H9 (cell line): ENCODE data around the gene MOCOS. TPM values are rescaled to one million over a fixed set of nuclear protein-coding genes. Genes with fewer than 3 reads are reported as not detected.

ENCODE experiments used
- DNase-seq: peaks from one replicate; pipeline ENCODE4 v3.0.0-alpha.2; 2017
- H2AFZ ChIP-seq: one replicate; pipeline ENCODE4 v1.6.1; 2013; ENCODE audit warnings: mild to moderate bottlenecking, low read length, control low read depth, moderate library complexity
- H2AK5ac ChIP-seq: 2 replicates; pipeline ENCODE4 v1.6.1; 2013; ENCODE audit warnings: low read length, control low read depth, mixed read lengths; ENCODE audit not compliant: insufficient read length
- H2BK120ac ChIP-seq: one replicate; pipeline ENCODE4 v1.6.1; 2013; ENCODE audit warnings: low read depth, mild to moderate bottlenecking, low read length, control low read depth, inconsistent platforms; ENCODE audit not compliant: poor library complexity, severe bottlenecking
- H2BK12ac ChIP-seq: 2 replicates; pipeline ENCODE4 v1.6.1; 2013; ENCODE audit warnings: low read length, control low read depth, mixed read lengths, low read depth; ENCODE audit not compliant: insufficient read length
- H2BK15ac ChIP-seq: 2 replicates; pipeline ENCODE4 v1.6.1; 2013; ENCODE audit warnings: low read depth, low read length, control low read depth
- H2BK20ac ChIP-seq: one replicate; pipeline ENCODE4 v1.6.1; 2013; ENCODE audit warnings: low read depth, mild to moderate bottlenecking, low read length, control low read depth, inconsistent platforms; ENCODE audit not compliant: poor library complexity, severe bottlenecking
- H2BK5ac ChIP-seq: 2 replicates; pipeline ENCODE4 v1.6.1; 2013; ENCODE audit warnings: low read length, control low read depth, mixed read lengths; ENCODE audit not compliant: insufficient read length
- H3K14ac ChIP-seq: 2 replicates; pipeline ENCODE4 v1.6.1; 2013; ENCODE audit warnings: low read length, control low read depth; ENCODE audit not compliant: insufficient read depth
- H3K18ac ChIP-seq: 2 replicates; pipeline ENCODE4 v1.6.1; 2013; ENCODE audit warnings: low read depth, mild to moderate bottlenecking, mixed read lengths, low read length, control low read depth; ENCODE audit not compliant: insufficient read length
- H3K23ac ChIP-seq: 2 replicates; pipeline ENCODE4 v1.6.1; 2013; ENCODE audit warnings: low read length, control low read depth, mixed read lengths, low read depth; ENCODE audit not compliant: insufficient read length
- H3K23me2 ChIP-seq: 2 replicates; pipeline ENCODE4 v1.6.1; 2013; ENCODE audit warnings: low read depth, mild to moderate bottlenecking, mixed read lengths, low read length, control low read depth; ENCODE audit not compliant: insufficient read length, poor library complexity, severe bottlenecking
- H3K27ac ChIP-seq: 2 replicates; pipeline ENCODE4 v1.5.1; 2013; ENCODE audit warnings: low read length, control low read depth, mixed read lengths, low read depth; ENCODE audit not compliant: insufficient read length
- H3K27me3 ChIP-seq: 2 replicates; pipeline ENCODE4 v1.6.1; 2013; ENCODE audit warnings: low read length, control low read depth, inconsistent platforms; ENCODE audit not compliant: insufficient read depth
- H3K4ac ChIP-seq: 2 replicates; pipeline ENCODE4 v1.6.1; 2013; ENCODE audit warnings: low read depth, mild to moderate bottlenecking, control low read depth, inconsistent platforms, low read length, moderate library complexity
- H3K4me1 ChIP-seq: 2 replicates; pipeline ENCODE4 v1.6.1; 2013; ENCODE audit warnings: low read length, control low read depth, inconsistent platforms; ENCODE audit not compliant: insufficient read depth
- H3K4me2 ChIP-seq: 2 replicates; pipeline ENCODE4 v1.6.1; 2013; ENCODE audit warnings: low read length, control low read depth, mixed read lengths; ENCODE audit not compliant: insufficient read length, insufficient read depth
- H3K56ac ChIP-seq: 2 replicates; pipeline ENCODE4 v1.6.1; 2013; ENCODE audit warnings: low read depth, mild to moderate bottlenecking, mixed read lengths, low read length, control low read depth; ENCODE audit not compliant: insufficient read length
- H3K79me1 ChIP-seq: 2 replicates; pipeline ENCODE4 v1.6.1; 2013; ENCODE audit warnings: low read depth, mild to moderate bottlenecking, moderate library complexity, low read length, control low read depth, inconsistent platforms; ENCODE audit not compliant: insufficient read depth, poor library complexity, severe bottlenecking
- H3K79me2 ChIP-seq: 2 replicates; pipeline ENCODE4 v1.6.1; 2013; ENCODE audit warnings: low read length, control low read depth, inconsistent platforms; ENCODE audit not compliant: insufficient read depth
- H3K9ac ChIP-seq: 2 replicates; pipeline ENCODE4 v1.6.1; 2013; ENCODE audit warnings: low read length, control low read depth, mixed read lengths; ENCODE audit not compliant: insufficient read length; ENCODE audit errors: extremely low read depth
- H3K9me3 ChIP-seq: one replicate; pipeline ENCODE4 v1.6.1; 2013; ENCODE audit warnings: low read depth, low read length, inconsistent platforms; ENCODE audit not compliant: control insufficient read depth
- H3T11ph ChIP-seq: one replicate; pipeline ENCODE4 v1.6.1; 2013; ENCODE audit warnings: mild to moderate bottlenecking, low read length, control low read depth, inconsistent platforms
- H4K20me1 ChIP-seq: one replicate; pipeline ENCODE4 v1.6.1; 2013; ENCODE audit not compliant: control insufficient read depth, insufficient read length, insufficient read depth
- H4K5ac ChIP-seq: 2 replicates; pipeline ENCODE4 v1.6.1; 2013; ENCODE audit warnings: low read depth, mild to moderate bottlenecking, mixed read lengths, low read length, control low read depth; ENCODE audit not compliant: insufficient read length
- H4K8ac ChIP-seq: replicated peaks from 2 replicates; pipeline ENCODE4 v1.6.1; 2013; ENCODE audit warnings: low read length, control low read depth, mixed read lengths, low read depth; ENCODE audit not compliant: insufficient read length
- H4K91ac ChIP-seq: 2 replicates; pipeline ENCODE4 v1.6.1; 2013; ENCODE audit warnings: low read depth, mild to moderate bottlenecking, moderate library complexity, mixed read lengths, low read length, control low read depth; ENCODE audit not compliant: insufficient read length
- H3K27ac Mint-ChIP-seq, 3 experiments: 2 replicates in 2 of 3; 3 replicates in 1 of 3; pipeline ENCODE4 v1.8.0; 2020 to 2021; ENCODE audit warnings: mixed read lengths in 3 of 3, mild to moderate bottlenecking in 1 of 3, moderate library complexity in 1 of 3
- H3K27me3 Mint-ChIP-seq: 2 replicates; pipeline ENCODE4 v1.8.0; 2021; ENCODE audit warnings: low read depth, mild to moderate bottlenecking, moderate library complexity, mixed read lengths
- H3K36me3 Mint-ChIP-seq, 3 experiments: 2 replicates in 2 of 3; 3 replicates in 1 of 3; pipeline ENCODE4 v1.8.0; 2020 to 2021; ENCODE audit warnings: low read depth in 3 of 3, mixed read lengths in 3 of 3; ENCODE audit not compliant: insufficient read depth in 1 of 3
- H3K4me1 Mint-ChIP-seq, 2 experiments: 2 replicates each; pipeline ENCODE4 v1.8.0; 2020; ENCODE audit warnings: mixed read lengths in 2 of 2
- H3K4me3 Mint-ChIP-seq, 2 experiments: 2 replicates in 1 of 2; 3 replicates in 1 of 2; pipeline ENCODE4 v1.8.0; 2020 to 2021; ENCODE audit warnings: mild to moderate bottlenecking in 2 of 2, mixed read lengths in 2 of 2, moderate library complexity in 1 of 2
- H3K9me3 Mint-ChIP-seq, 2 experiments: 2 replicates in 1 of 2; 3 replicates in 1 of 2; pipeline ENCODE4 v1.8.0; 2020; ENCODE audit warnings: mild to moderate bottlenecking in 2 of 2, mixed read lengths in 2 of 2, moderate library complexity in 1 of 2
- WGBS: extraction: QIAGEN DNeasy Blood & Tissue Kit; methylation state at CpG from one replicate; pipeline ENCODE4 v1.1.7; 2013; ENCODE audit warnings: missing lambda C conversion rate, low lambda C conversion rate, mixed read lengths; ENCODE audit not compliant: insufficient read length; ENCODE audit errors: extremely low coverage; 5-methylcytosine and 5-hydroxymethylcytosine counted together
- total RNA-seq: library from RNA; stranded (reverse); gene quantifications from 2 replicates; pipeline ENCODE4 v1.2.1, GENCODE V29; 2021
- TF ChIP-seq, protein P1 (sequence below): fragments of 200-600 bp; sonication (generic); conservative IDR thresholded peaks from 3 replicates; pipeline ENCODE4 v1.8.0; 2021; ENCODE audit warnings: antibody characterized with exemption, mild to moderate bottlenecking

The MOCOS gene
- total RNA-seq, 1 experiment from 2014 or later: 6.0 TPM

- TF ChIP-seq, protein P1, sequence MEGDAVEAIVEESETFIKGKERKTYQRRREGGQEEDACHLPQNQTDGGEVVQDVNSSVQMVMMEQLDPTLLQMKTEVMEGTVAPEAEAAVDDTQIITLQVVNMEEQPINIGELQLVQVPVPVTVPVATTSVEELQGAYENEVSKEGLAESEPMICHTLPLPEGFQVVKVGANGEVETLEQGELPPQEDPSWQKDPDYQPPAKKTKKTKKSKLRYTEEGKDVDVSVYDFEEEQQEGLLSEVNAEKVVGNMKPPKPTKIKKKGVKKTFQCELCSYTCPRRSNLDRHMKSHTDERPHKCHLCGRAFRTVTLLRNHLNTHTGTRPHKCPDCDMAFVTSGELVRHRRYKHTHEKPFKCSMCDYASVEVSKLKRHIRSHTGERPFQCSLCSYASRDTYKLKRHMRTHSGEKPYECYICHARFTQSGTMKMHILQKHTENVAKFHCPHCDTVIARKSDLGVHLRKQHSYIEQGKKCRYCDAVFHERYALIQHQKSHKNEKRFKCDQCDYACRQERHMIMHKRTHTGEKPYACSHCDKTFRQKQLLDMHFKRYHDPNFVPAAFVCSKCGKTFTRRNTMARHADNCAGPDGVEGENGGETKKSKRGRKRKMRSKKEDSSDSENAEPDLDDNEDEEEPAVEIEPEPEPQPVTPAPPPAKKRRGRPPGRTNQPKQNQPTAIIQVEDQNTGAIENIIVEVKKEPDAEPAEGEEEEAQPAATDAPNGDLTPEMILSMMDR: no peak
- no peaks in the 10 kb centered on the region for H3K27me3 ChIP-seq
- DNase-seq: no peak
- H3K4me1 ChIP-seq: no peaks in the 10 kb centered on the region
- no peak overlapping the region for H2BK20ac ChIP-seq
- H4K5ac ChIP-seq: no peak overlapping the region
- Mint-ChIP-seq H3K4me1 (peaks cover 5 to 10% of the 10 kb centered on the region in 2 experiments; a peak in 3 of 4 replicates), H3K9me3 (no peaks in the 10 kb centered on the region), H3K27ac (no peak overlapping the region), H3K4me3 (no peak overlapping the region), H3K27me3 (no peaks in the 10 kb centered on the region), H3K36me3 (peaks cover 6 to 46% (median 19%) of the 10 kb centered on the region in 3 experiments; a peak in 6 of 7 replicates)
- H3K23ac ChIP-seq: no peak overlapping the region
- no peak overlapping the region for H2AK5ac ChIP-seq
- no peak overlapping the region for H3K14ac ChIP-seq
- no peak overlapping the region for H2BK15ac ChIP-seq
- H2AFZ ChIP-seq: no peak overlapping the region
- H3K56ac ChIP-seq: no peak overlapping the region
- H3K23me2 ChIP-seq: no peaks in the 10 kb centered on the region
- no peak overlapping the region for H2BK12ac ChIP-seq
- no peak overlapping the region for H3K4me2 ChIP-seq
- no peak overlapping the region for H4K8ac ChIP-seq
- no peak overlapping the region for H4K91ac ChIP-seq
- no peaks in the 10 kb centered on the region for H3K9me3 ChIP-seq
- H3T11ph ChIP-seq: no peak overlapping the region
- H3K4ac ChIP-seq: no peak overlapping the region
- H3K9ac ChIP-seq: no peak overlapping the region
- H3K27ac ChIP-seq: no peak overlapping the region
- H3K79me1 ChIP-seq: no peaks in the 10 kb centered on the region
- no peak overlapping the region for H3K18ac ChIP-seq
- no peaks in the 10 kb centered on the region for H3K79me2 ChIP-seq
- H2BK5ac ChIP-seq: no peak overlapping the region
- no CpG with 5 or more reads among the region's 9 CpGs for WGBS
- H4K20me1 ChIP-seq: no peaks in the 10 kb centered on the region
- no peak overlapping the region for H2BK120ac ChIP-seq
These were observed 10.6 kb upstream of the MOCOS start for GRCh38 chr18:36176711-36177110.
